Astrocyte of the spinal cord (primary cell): ENCODE data around the gene RITA1.
"Not testable (repeated sequence)": the region's sequence is repeated elsewhere in the genome, so short reads cannot be mapped to it uniquely, and the experiment has no call there.

Experiments
- DNase-seq: peaks from one replicate; pipeline ENCODE4 v3.0.0; 2011; ENCODE audit warnings: low read depth, low spot score
- H3K4me3 ChIP-seq: 2 replicates; pipeline ENCODE4 v1.5.1; 2011; ENCODE audit warnings: low read depth, mild to moderate bottlenecking, low read length, moderate library complexity
- in situ Hi-C: cut with HindIII; loops from 2 replicates; pipeline ENCODE4 v1.10.0; 2017; ENCODE audit warnings: low sequenced_read_pairs
- TF ChIP-seq, protein P1 (sequence below): IDR thresholded peaks from 2 replicates; pipeline ENCODE4 v1.5.1; 2012; ENCODE audit warnings: low read depth, mild to moderate bottlenecking, low read length, inconsistent platforms

The RITA1 gene

DNA sequence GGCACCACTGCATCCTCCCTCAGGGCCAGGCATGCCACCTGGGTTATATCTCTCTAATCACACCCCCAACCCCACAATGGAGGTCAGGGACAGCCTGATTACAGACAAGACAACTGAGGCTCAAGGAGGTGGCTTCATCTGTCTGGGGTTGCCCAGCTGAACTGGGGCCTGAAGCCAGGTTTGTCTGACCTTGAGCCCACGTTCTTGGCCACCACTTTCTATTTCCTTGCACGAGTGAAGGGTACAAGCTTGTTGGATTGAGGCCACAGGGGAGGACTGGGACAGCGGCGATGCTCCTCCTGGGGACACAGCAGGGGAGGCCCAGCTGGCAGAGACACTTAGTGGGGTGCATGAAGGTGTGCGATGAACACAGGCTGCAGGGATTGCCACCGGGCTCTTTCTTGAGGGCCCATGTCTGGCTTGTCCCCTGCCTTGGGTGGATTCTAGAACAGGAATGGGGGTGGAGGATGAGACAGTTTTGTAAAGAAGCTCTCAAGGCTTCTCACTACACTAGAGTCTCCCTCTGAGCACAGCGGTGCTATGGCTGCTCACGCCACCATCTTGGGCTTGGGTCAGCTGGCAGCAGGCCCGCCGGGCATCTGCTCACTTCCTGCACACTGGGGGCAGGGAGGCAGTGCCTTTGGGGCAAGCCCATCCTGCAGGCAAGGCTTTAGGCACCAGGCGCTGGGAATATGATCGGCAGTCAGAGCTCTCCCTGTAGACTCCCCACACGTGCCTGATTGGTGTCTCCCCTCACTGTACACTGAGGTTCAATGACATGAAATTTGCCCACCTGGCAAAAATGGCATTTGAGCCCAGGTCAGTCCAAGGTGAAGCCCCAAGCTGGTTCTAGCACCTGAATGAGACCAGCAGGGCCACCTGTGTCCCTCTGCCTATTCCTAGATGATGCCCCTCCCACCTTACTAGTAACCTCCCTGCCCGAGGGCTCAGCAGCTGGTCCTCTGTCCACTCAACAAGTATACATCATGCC, 16.0 kb downstream of the RITA1 start:
- H3K4me3 ChIP-seq = no peak overlapping the region
- TF ChIP-seq, protein P1, sequence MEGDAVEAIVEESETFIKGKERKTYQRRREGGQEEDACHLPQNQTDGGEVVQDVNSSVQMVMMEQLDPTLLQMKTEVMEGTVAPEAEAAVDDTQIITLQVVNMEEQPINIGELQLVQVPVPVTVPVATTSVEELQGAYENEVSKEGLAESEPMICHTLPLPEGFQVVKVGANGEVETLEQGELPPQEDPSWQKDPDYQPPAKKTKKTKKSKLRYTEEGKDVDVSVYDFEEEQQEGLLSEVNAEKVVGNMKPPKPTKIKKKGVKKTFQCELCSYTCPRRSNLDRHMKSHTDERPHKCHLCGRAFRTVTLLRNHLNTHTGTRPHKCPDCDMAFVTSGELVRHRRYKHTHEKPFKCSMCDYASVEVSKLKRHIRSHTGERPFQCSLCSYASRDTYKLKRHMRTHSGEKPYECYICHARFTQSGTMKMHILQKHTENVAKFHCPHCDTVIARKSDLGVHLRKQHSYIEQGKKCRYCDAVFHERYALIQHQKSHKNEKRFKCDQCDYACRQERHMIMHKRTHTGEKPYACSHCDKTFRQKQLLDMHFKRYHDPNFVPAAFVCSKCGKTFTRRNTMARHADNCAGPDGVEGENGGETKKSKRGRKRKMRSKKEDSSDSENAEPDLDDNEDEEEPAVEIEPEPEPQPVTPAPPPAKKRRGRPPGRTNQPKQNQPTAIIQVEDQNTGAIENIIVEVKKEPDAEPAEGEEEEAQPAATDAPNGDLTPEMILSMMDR = no peak
- in situ Hi-C loops = no loop called here
- DNase-seq = no peak

DNA sequence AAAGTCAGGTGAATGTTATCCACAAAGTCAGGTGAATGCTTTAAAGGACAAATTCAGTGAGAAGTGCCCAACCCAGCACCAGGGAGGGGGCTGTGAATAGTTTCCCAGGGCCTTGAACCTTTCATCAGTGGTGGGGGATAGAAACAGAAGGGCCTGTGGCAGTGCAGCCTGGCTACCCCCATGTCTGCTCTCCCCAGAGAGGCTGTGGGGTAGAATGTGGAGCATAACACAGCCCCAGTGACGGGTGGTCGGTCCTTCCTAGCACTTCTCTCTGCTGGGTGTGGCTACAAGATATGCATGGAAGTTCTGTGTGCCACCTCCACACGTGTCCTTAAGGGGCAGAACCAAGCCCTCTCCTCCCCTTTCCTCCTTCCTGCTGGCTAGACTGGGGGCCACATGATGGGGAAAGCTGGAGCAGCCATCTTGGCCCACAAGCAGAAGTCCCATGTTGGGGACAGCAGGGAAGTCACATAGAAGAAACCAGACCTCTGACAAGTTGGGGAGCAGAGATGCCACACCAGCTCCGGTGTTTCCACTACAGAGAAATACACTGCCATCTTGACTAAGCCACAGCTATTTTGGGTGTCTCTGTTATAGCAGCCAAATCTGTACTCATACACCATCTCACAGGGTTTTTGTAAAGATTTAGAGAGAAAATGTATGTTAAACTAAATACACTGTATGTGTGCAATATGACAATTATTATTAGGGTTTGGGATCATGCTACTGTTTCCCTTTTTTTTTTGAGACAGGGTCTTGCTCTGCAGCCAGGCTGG, 17.0 kb downstream of the RITA1 start:
- no peak for DNase-seq
- TF ChIP-seq, protein P1 = no peak
- in situ Hi-C loops = no loop called here
- H3K4me3 ChIP-seq = no peak overlapping the region

DNA sequence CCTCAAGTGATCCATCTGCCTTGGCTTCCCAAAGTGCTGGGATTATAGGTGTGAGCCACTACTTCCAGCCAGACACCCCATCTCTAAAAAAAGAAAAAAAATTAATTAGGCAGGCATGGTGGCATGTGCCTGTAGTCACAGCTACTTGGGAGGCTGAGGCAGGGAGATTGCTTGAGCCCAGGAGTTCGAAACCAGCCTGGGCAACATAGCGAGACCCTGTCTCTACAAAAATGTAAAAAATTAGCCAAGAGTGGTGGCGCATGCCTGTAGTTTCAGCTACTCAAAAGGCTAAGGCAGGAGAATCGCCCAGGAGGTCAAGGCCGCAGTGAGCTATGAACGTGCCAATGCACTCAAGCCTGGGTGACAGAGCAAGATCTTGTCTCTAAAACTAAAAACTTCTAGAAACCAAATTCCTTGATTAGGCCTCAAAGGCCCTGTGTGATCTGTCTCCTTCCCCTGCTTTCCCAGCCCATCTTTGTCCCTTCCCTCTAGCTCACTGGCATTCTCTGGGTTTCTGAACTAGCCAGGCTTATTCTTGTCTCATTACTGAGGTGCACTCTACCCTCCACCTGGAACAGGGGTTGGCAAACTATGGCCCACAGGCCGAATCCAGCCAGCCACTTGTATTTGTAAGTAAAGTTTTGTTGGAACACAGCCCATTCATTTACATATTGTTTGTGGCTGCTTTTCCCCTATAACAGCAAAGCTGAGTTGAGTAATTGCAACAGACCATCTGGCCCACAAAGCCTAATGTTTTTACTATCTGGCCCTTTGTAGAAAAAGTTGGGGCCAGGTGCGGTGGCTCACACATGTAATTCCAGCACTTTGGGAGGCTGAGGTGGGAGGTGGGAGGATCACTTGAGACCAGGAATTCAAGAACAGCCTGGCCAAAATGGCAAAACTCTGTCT, 18.6 kb downstream of the RITA1 start:
- H3K4me3 ChIP-seq = no peak overlapping the region
- TF ChIP-seq, protein P1 = no peak
- DNase-seq = no peak
- in situ Hi-C loops = no loop called here

DNA sequence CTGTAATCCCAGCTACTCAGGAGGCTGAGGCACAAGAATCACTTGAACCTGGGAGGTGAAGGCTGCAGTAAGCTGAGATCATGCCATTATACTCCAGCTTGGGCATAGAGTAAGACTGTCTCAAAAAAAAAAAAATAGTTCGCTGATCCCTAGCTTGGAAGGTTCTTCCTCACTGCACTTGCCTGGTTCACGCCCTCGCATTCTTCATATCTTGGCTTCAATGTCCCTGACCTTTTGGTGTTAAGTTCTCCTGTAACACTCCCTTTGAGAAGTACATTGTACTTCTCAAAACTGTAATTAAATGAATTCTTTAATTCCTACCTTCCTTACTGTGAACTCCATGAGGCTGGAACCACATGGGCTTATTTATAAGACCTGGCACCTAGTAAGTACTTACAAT, 19.3 kb downstream of the RITA1 start:
- TF ChIP-seq, protein P1 = no peak
- in situ Hi-C loops = no loop called here
- DNase-seq = no peak
- no peak overlapping the region for H3K4me3 ChIP-seq

DNA sequence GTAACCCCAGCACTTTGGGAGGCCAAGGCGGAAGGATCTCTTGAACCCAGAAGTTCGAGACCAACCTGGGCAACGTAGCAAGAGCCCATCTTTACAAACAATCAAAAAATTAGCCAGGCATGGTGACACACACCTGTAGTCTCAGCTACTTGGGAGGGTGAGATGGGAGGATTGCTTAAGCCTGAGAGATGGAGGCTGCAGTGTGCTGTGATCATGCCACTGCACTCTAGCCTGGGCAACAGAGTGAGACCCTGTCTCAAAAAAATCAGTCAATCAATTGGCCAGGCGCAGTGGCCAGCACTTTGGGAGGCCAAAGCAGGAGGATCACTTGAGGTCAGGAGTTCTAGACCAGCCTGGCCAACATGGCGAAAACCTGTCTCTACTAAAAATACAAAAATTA, 21.3 kb downstream of the RITA1 start:
- in situ Hi-C loops, DNase-seq: not testable (repeated sequence)

DNA sequence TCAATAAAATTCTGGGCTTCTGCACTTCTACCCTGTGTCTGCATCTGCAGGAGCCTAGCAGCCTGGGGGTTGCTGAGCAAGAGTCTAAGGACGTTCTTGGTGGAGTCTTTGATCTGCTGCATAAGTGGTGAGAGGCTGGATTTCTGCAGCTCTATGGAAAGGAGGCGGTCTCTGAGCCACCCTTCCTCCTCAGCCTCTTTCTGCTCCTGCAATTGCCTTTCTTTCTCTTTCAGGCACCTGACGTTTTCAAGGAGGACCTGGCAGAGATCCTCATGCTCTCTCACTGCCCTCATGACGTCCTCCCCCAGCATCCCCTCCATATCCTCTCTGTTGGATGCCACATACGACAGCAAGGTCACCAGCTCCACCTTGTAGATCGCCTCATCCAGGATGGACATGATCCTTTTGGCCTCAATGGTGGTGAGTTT, 22.1 kb downstream of the RITA1 start:
- TF ChIP-seq, protein P1 = no peak
- H3K4me3 ChIP-seq = no peak overlapping the region
- no peak for DNase-seq

More for the DNA sequence above, 21.3 kb downstream of the RITA1 start:
- H3K4me3 ChIP-seq = not testable (repeated sequence)

More for the DNA sequence above, 22.1 kb downstream of the RITA1 start:
- in situ Hi-C loops = no loop called here
